HFF-Myc (cell line): Measurements from ENCODE around the gene CNTN5.

Experiments
- DNase-seq: peaks from one replicate; pipeline ENCODE4 v3.0.0-alpha.2; 2011; ENCODE audit warnings: low read depth; ENCODE audit errors: extremely low read depth
- H3K4me3 ChIP-seq: replicated peaks from 2 replicates; pipeline ENCODE4 v1.5.1; 2011; ENCODE audit warnings: low read depth, mild to moderate bottlenecking, control low read depth, low read length
- CTCF ChIP-seq: IDR thresholded peaks from 2 replicates; pipeline ENCODE4 v1.5.1; 2012; ENCODE audit warnings: mild to moderate bottlenecking, low read depth, low read length, control low read depth; ENCODE audit errors: missing control alignments

The CNTN5 gene

DNA sequence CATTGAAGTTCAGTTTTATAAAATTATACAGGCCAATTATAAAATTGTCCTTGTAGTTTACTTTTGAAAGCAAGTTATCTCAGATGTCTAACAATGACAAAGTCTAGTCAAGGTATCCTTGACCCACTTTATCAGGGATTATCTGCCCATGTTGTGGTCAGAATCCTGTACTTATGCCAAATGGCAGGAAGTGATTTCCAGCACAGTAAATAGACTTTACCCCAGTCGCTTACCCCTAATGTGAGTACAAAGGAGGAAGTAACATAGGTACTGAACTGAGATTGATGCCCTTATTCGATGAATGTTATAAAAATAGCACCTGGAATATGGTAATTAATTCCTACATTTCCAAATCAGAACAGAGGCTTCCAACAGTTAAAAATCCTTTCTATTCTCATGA is 355.7 kb downstream of the CNTN5 start:
- no peak for DNase-seq
- no peak for TF ChIP-seq CTCF
- no peak overlapping the region for H3K4me3 ChIP-seq

- TF ChIP-seq CTCF = no peak
- no peak for DNase-seq
Observed at GRCh38 chr11:99383648-99384245, 363.0 kb downstream of the CNTN5 start.

GRCh38 chr11:99391245-99391644 is 370.5 kb downstream of the CNTN5 start:
- TF ChIP-seq CTCF = no peak
- H3K4me3 ChIP-seq = no peak overlapping the region
- DNase-seq = no peak

More at GRCh38 chr11:99383648-99384245, 363.0 kb downstream of the CNTN5 start:
- no peak overlapping the region for H3K4me3 ChIP-seq

- TF ChIP-seq CTCF = no peak
- DNase-seq = no peak
- no peak overlapping the region for H3K4me3 ChIP-seq
Observed at GRCh38 chr11:99406345-99406744, 385.6 kb downstream of the CNTN5 start.

- no peak overlapping the region for H3K4me3 ChIP-seq
- TF ChIP-seq CTCF = no peak
- DNase-seq = no peak
Observed at GRCh38 chr11:99410636-99411035, 389.9 kb downstream of the CNTN5 start.

DNA sequence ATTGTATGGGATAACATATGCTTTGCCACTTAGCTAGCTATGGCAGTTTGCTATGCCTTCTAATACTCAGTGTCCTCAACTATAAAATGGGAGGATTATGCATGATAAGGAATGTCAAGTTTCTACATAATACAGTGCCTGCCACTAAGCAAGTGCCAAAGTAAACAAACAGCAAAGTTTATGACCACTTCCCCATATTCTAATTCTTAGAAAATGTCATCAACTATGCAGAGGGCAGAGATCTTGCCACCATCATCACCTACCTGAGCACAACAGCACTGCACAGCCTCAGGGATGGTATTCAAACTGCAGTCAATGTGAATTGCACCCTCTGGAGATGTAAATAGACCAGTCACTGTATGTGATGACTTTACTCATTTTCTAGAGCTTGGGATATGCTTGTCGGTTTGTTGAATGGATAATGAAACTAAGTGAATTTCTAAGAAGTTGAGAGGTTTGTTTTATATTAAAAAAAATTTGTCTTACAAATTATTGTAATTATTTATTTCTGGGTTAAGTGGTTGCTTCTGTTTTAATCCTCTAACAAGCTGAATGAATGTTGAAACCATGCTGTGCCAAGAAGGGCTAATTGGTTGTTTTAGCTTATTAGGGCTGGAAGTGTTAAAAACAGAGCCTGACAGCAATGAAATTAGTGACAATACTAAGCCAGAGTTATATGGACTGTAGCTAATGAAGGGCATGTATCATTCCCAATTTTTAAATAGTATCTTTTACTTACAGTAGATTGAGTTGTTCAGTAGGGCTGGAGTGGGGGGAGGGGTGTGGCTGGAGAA is 398.4 kb downstream of the CNTN5 start:
- DNase-seq = no peak
- H3K4me3 ChIP-seq = no peak overlapping the region
- TF ChIP-seq CTCF = no peak
